ENCODE measurements around the gene ATP1A1.

The ATP1A1 gene

GRCh38 chr1:116338400-116338799, 34.6 kb upstream of the ATP1A1 start:
- FAIRE-seq (no peak), DNase-seq (ENCODE audit: insufficient read length, low spot score) (no peak)
- no peak for TF ChIP-seq POLR2AphosphoS5 (IDR thresholded peaks at IDR 0.05; ENCODE audit: low read depth, low read length)
- TF ChIP-seq PAX5 (IDR thresholded peaks at IDR 0.05; ENCODE audit: insufficient read depth, low read length, severe bottlenecking), result no peak
- TF ChIP-seq SPI1 (IDR thresholded peaks at IDR 0.05; ENCODE audit: low read depth, low read length), result no peak
- no peak for TF ChIP-seq TAF1 (IDR thresholded peaks at IDR 0.05; ENCODE audit: low read depth, low read length)
- TF ChIP-seq POU2F2 (IDR thresholded peaks at IDR 0.05; ENCODE audit: low read depth, low read length), result no peak
- TF ChIP-seq POLR2A (IDR thresholded peaks at IDR 0.05; ENCODE audit: low read depth, low read length), result no peak

- FAIRE-seq (no peak), DNase-seq (ENCODE audit: insufficient read length, low spot score) (no peak)
- TF ChIP-seq TAF1 (IDR thresholded peaks at IDR 0.05; ENCODE audit: low read depth, low read length) (no peak), SPI1 (IDR thresholded peaks at IDR 0.05; ENCODE audit: low read depth, low read length) (no peak), POLR2A (IDR thresholded peaks at IDR 0.05; ENCODE audit: low read depth, low read length) (no peak), PAX5 (IDR thresholded peaks at IDR 0.05; ENCODE audit: insufficient read depth, low read length, severe bottlenecking) (no peak), POU2F2 (IDR thresholded peaks at IDR 0.05; ENCODE audit: low read depth, low read length) (no peak), POLR2AphosphoS5 (IDR thresholded peaks at IDR 0.05; ENCODE audit: low read depth, low read length) (no peak)
Observed at GRCh38 chr1:116340506-116341231, 32.4 kb upstream of the ATP1A1 start.

- FAIRE-seq (no peak), DNase-seq (ENCODE audit: insufficient read length, low spot score) (no peak)
- no peak for TF ChIP-seq PAX5 (IDR thresholded peaks at IDR 0.05; ENCODE audit: insufficient read depth, low read length, severe bottlenecking)
- no peak for TF ChIP-seq POLR2AphosphoS5 (IDR thresholded peaks at IDR 0.05; ENCODE audit: low read depth, low read length)
- TF ChIP-seq POU2F2 (IDR thresholded peaks at IDR 0.05; ENCODE audit: low read depth, low read length), result no peak
- no peak for TF ChIP-seq POLR2A (IDR thresholded peaks at IDR 0.05; ENCODE audit: low read depth, low read length)
- no peak for TF ChIP-seq SPI1 (IDR thresholded peaks at IDR 0.05; ENCODE audit: low read depth, low read length)
- TF ChIP-seq TAF1 (IDR thresholded peaks at IDR 0.05; ENCODE audit: low read depth, low read length), result no peak
Observed at GRCh38 chr1:116343019-116343418, 30.0 kb upstream of the ATP1A1 start.

GRCh38 chr1:116345011-116345410, 28.0 kb upstream of the ATP1A1 start:
- DNase-seq (ENCODE audit: insufficient read length, low spot score) (no peak), FAIRE-seq (no peak)
- no peak for TF ChIP-seq POLR2AphosphoS5 (IDR thresholded peaks at IDR 0.05; ENCODE audit: low read depth, low read length)

GRCh38 chr1:116345843-116346242, 27.2 kb upstream of the ATP1A1 start:
- no peak for DNase-seq (ENCODE audit: insufficient read length, low spot score)
- FAIRE-seq, result no peak
- TF ChIP-seq TAF1 (IDR thresholded peaks at IDR 0.05; ENCODE audit: low read depth, low read length) (no peak), POLR2AphosphoS5 (IDR thresholded peaks at IDR 0.05; ENCODE audit: low read depth, low read length) (no peak), POU2F2 (IDR thresholded peaks at IDR 0.05; ENCODE audit: low read depth, low read length) (no peak)

- TF ChIP-seq PAX5 (IDR thresholded peaks at IDR 0.05; ENCODE audit: insufficient read depth, low read length, severe bottlenecking), result no peak
- no peak for TF ChIP-seq SPI1 (IDR thresholded peaks at IDR 0.05; ENCODE audit: low read depth, low read length)
- TF ChIP-seq POLR2A (IDR thresholded peaks at IDR 0.05; ENCODE audit: low read depth, low read length), result no peak
- no peak for TF ChIP-seq POU2F2 (IDR thresholded peaks at IDR 0.05; ENCODE audit: low read depth, low read length)
- TF ChIP-seq TAF1 (IDR thresholded peaks at IDR 0.05; ENCODE audit: low read depth, low read length), result no peak
- TF ChIP-seq POLR2AphosphoS5 (IDR thresholded peaks at IDR 0.05; ENCODE audit: low read depth, low read length), result no peak
- DNase-seq (ENCODE audit: insufficient read length, low spot score) (no peak), FAIRE-seq (no peak)
Observed at GRCh38 chr1:116346943-116347673, 25.9 kb upstream of the ATP1A1 start.

GRCh38 chr1:116347696-116348095, 25.3 kb upstream of the ATP1A1 start:
- FAIRE-seq, result no peak
- DNase-seq (ENCODE audit: insufficient read length, low spot score), result no peak
- TF ChIP-seq POU2F2 (IDR thresholded peaks at IDR 0.05; ENCODE audit: low read depth, low read length) (no peak), SPI1 (IDR thresholded peaks at IDR 0.05; ENCODE audit: low read depth, low read length) (no peak), POLR2AphosphoS5 (IDR thresholded peaks at IDR 0.05; ENCODE audit: low read depth, low read length) (no peak), PAX5 (IDR thresholded peaks at IDR 0.05; ENCODE audit: insufficient read depth, low read length, severe bottlenecking) (no peak), TAF1 (IDR thresholded peaks at IDR 0.05; ENCODE audit: low read depth, low read length) (no peak), POLR2A (IDR thresholded peaks at IDR 0.05; ENCODE audit: low read depth, low read length) (no peak)

GRCh38 chr1:116350097-116350645, 22.9 kb upstream of the ATP1A1 start:
- no peak for DNase-seq (ENCODE audit: insufficient read length, low spot score)
- no peak for TF ChIP-seq POLR2AphosphoS5 (IDR thresholded peaks at IDR 0.05; ENCODE audit: low read depth, low read length)
- no peak for TF ChIP-seq TAF1 (IDR thresholded peaks at IDR 0.05; ENCODE audit: low read depth, low read length)
- no peak for TF ChIP-seq POU2F2 (IDR thresholded peaks at IDR 0.05; ENCODE audit: low read depth, low read length)
- TF ChIP-seq PAX5 (IDR thresholded peaks at IDR 0.05; ENCODE audit: insufficient read depth, low read length, severe bottlenecking), result no peak
- TF ChIP-seq SPI1 (IDR thresholded peaks at IDR 0.05; ENCODE audit: low read depth, low read length), result no peak
- TF ChIP-seq POLR2A (IDR thresholded peaks at IDR 0.05; ENCODE audit: low read depth, low read length), result no peak
- no peak for FAIRE-seq

- DNase-seq (ENCODE audit: insufficient read length, low spot score) (no peak), FAIRE-seq (no peak)
- TF ChIP-seq POU2F2 (IDR thresholded peaks at IDR 0.05; ENCODE audit: low read depth, low read length) (no peak), POLR2AphosphoS5 (IDR thresholded peaks at IDR 0.05; ENCODE audit: low read depth, low read length) (no peak), SPI1 (IDR thresholded peaks at IDR 0.05; ENCODE audit: low read depth, low read length) (no peak), POLR2A (IDR thresholded peaks at IDR 0.05; ENCODE audit: low read depth, low read length) (no peak), PAX5 (IDR thresholded peaks at IDR 0.05; ENCODE audit: insufficient read depth, low read length, severe bottlenecking) (no peak), TAF1 (IDR thresholded peaks at IDR 0.05; ENCODE audit: low read depth, low read length) (no peak)
Observed at GRCh38 chr1:116351914-116352313, 21.1 kb upstream of the ATP1A1 start.
